GM21717 (cell line): ENCODE measurements around the gene ZNF446.
"Not testable (repeated sequence)": the region's sequence is repeated elsewhere in the genome, so short reads cannot be mapped to it uniquely, and the experiment has no call there.

Experiments used
- ATAC-seq: cut with Tn5 transposase; IDR thresholded peaks from one replicate; pipeline ENCODE4 v1.9.1; 2021; ENCODE audit warnings: mild to moderate bottlenecking, moderate library complexity; ENCODE audit not compliant: unreplicated experiment

The ZNF446 gene

DNA sequence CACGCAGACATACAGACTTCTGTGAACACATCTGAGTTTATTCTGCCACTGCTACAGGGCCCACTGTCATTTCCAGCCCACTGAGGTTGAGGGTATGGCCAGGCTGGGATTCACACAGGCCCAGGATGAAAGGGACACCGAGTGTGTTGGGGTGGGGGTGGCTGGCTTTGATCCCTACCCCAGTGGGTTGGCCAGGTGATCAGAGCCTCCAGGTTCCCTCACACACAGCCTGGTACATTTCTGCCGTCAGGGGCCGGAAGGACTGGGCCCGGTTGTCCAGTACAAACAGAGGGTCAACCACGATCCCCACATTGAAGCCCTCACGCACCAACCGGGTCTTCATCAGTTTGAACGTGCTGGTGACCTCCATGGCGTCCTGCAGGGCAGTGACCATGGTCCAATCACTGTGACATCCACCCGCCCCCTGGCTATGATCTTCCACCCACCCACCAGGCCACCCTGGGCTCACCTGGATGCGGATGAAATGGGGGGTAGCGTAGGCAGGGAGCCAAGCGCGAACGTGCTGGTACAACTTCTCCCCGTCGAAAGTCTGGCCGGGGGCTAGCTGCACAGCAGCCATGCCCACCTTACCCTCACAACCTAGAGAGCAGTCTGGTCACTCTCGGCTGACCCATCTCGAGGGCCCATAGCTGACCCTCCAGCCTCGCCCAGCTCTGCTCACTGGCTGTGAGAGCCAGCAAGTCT, 22.3 kb downstream of the ZNF446 start:
- ATAC-seq, result peak; percentile 15

DNA sequence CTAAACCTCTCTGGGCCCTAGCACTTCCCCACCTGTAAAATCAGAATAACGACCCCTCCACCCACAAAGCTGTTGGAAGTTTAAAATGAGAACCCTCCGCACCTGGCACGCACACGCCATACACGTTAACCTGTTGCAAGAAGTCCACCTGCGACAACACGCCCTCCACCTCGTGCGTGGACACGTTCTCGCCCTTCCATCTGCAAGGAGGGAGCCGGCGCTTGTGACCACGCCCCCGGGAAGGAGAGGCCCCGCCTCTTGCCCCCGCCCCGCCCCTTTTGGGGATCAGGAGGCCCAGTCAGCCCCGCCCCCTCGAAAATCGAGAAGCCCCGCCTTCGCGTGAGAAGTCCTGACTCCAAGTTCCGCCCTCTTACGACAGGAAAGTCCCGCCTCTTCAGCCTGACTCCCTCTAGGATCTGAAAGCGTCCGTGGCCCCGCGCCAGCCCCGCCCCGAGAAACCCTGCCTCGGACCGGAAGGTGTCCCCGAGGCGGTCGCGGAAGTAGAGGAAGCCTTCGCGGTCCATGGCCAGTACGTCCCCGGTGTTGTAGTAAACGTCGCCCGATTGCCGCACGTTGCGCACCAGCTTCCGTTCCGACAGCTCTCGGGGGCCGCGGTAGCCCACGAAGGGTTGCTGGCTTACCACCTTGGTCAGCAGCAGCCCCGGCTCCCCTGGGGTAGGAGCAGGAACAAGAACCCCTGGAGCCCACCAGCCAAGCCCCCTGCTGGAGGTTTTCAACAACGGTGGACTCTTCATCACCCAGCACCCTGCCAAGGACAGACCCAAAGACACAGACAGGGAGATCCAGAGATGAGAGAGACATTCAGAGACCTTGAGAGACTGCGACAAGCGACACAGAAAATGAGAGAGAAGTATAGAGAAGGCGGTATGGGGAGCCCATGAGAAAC, 23.1 kb downstream of the ZNF446 start:
- ATAC-seq, result peak; percentile 83

DNA sequence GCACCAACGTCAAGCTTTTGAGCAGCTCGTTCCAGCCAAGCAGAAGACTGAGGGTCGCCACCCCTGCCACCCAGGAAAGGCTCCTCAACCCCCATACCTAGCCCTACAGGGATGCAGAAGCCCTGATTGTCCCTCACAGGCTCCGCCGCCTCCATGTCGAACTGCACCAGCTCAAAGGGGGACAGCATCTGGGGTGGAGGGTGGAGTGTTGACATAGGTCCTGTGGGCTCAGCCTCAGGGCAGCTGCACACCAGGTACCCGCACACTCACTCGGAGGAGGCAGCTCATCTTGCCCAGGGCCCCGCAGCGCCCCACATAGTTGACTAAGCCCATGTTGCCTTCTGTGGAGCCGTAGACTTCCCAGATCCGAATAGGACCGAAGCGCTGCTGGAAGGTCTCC, 24.1 kb downstream of the ZNF446 start:
- no peak for ATAC-seq

DNA sequence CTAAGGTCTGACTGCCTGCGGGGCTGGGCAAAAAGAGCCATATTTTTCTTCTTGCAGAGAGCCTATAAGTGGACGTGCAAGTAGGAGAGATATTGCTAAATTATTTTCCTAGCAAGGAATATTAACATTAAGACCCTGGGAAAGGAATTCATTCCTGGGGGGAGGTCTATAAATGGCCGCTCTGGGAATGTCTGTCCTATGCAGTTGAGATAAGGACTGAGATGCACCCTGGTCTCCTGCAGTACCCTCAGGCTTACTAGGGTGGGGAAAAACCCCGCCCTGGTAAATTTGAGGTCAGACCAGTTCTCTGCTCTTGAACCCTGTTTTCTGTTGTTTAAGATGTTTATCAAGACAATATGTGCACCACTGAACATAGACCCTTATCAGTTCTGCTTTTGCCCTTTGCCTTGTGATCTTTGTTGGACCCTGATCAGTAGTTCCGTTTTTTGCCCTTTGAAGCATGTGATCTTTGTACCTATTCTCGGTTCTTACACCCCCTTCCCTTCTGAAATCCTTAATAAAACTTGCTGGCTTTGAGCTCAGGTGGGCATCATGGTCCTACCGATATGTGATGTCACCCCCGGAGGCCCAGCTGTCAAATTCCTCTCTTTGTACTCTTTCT, 31.6 kb downstream of the ZNF446 start:
- ATAC-seq, result not testable (repeated sequence)

DNA sequence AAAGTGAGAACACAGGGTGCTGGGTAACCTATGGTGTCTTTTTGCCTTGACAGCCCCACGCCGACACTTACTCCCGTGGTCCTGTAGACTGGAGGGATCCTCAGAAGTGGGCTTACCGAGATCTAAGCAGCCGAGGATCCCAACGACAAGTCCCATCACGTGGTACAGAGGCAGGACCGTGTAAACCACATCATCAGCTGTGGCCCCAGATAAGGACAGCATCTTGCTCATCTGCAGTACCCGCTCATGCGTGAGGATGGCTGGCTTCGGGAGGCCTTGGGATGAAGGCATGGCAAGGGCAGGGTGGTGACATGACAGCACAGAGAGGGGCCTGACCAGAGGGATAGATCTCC, 33.6 kb downstream of the ZNF446 start:
- ATAC-seq, result no peak

DNA sequence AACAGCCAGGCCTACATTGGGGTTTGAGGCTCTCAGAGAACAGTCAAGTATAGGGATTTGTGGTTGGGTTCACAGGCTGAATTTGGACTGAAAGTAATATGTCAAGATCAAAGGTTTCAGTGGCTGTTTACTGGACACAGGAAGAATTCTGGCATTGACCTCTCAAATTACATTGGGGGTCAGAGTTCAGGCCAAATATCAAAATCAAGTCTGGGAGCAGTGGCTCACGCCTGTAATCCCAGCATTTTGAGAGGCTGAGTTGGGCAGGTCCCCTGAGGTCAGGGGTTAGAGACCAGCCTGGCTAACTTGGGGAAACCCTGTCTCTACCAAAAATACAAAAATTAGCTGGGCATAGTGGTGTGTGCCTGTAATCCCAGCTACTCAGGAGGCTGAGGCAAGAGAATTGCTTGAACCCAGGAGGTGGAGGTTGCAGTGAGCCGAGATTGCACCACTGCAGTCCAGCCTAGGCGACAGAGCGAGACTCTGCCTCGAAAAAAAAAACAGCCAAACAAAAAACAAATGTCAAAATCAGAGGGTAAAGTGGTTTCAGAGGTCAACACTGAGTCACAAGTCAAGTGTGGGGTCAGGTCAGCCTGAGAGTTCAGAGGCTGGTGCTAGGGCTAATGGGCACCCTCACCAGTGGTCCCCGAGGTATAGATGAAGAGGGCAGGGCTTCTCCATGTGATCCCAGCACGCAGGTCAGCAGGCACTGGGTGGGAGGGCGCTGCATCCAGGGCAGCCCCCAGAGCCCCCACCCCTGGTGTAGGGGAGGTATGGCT, 34.1 kb downstream of the ZNF446 start:
- ATAC-seq, result no peak

DNA sequence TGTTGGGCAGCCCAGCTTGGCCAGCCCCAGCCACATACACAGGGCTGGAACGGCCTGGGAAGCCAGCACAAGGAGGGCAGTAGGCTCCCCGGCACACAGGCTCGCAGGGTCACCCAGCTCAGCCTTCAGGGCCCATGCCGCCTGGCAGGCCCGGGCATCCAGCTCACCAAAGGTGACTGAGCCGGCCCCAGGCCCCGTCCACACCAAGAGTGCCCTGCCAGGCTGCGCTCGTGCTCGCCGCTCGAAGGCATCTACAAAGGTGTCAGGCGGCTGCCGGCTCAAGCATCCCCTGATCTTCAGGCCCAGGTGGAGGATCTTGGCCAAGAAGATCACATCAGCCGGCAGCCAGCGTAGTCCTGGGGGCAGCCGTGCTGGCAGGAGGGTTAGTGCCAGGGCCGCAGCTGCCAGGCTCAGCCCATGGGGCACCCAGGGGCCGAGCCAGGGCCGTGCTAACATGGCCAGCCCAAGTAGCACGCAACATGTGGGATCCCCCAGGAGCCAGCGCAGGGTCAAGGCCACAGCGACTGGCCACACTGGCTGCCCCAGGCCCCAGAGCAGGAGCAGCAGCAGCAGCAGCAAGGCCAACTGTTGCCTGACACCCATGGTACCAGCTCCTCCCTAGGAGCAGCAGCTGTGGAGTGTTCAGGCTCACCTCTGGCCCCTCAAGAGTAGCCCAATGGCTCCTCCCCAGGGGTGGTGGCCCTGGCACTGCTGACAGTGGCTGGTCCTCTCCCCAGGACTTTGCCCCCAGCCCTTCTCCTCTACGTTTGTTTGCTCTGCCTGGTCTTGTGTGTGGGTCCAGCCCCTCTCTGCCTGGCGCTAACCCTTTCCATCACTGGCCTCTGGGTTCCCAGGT, 35.4 kb downstream of the ZNF446 start, which contains the start of gene SLC27A5:
Gene SLC27A5, minus strand, starts transcription at position 640 of the 856 bp plus-strand sequence. Its CDS starts 37 bp downstream, at position 603.
- ATAC-seq, result no peak

DNA sequence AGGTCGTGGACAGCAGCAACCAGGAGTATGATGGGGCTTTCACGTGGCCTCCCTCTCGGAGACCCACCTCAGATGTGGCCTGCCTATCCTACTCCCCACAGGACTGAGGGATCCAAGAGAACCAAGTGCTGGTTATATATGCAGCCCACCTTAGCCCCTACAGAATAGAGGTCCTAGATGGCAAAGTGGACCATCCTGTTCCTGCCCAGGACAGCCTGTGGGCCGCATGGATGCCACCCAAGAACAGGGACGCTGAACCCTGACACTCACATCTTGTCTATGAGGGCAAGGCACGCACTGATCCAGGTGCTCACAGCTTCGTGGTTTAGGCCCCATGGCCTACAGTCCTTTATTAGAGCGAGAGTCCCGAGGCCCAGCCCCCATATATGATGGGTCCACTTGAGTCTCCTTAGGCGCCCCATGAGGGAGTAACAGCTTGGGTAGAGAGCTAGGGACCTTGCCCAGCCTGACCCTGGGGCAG, 37.1 kb downstream of the ZNF446 start:
- no peak for ATAC-seq

DNA sequence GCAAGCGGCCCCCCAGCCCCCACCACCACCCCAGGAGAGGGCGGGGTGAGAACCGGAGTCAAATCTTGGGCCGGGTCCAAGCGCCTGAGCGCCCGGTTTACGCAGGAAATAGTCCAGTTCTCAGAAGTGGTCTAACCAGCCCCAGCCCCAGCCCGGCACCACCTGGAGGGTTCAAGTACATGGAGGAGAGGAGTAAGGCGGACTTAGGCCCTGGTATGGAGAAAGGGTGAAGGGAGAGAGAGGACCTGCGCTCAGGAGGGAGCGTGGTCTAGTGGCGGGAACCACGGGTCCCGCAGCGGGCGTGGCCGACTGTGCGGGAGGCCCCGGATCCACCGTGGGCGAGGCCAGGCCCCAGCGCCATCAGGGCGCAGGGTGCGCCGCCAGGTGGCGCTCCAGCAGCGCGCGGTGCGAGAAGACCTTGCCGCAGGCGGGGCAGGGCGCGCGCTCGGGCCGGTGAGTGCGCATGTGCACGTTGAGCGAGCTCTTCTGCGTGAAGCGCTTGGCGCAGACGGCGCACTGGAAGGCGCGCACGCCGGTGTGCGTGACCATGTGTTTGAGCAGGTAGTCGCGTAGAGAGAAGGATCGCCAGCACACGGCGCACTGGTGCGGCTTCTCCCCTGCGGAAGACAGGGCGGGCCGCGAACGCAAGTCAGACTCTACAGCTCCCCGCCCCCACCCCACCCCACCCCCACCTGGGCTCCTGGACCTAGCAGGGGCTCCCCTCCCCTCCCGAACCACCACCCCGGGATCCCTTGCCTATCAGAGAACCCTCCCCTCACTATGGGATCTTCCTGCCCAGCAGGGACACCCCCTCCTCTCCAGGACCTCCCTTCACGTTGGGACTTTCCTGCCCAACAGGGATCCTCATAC, 37.8 kb downstream of the ZNF446 start:
- peak; percentile 43 for ATAC-seq

DNA sequence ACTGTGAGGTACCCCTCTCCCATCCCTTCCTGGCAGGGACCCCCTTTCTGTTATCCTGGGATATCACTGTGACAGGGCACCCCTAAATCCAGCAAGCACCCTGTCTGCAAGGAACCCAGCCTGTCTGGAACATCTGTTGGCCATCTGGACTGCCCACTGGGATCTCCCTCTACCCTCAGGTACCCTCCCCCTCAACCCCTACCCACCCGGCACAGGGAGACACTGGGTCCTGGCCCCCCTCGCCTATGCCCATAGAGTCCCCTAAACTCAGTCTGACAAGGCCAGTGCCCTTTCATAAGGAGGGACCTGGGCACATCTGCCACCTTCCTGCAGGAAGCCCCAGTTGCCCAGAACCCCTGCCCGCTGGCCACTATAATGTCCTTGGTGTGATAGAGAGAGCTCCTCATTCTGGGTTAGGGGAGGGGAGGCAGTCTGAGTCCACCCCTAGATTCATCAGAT, 38.4 kb downstream of the ZNF446 start:
- ATAC-seq, result no peak

DNA sequence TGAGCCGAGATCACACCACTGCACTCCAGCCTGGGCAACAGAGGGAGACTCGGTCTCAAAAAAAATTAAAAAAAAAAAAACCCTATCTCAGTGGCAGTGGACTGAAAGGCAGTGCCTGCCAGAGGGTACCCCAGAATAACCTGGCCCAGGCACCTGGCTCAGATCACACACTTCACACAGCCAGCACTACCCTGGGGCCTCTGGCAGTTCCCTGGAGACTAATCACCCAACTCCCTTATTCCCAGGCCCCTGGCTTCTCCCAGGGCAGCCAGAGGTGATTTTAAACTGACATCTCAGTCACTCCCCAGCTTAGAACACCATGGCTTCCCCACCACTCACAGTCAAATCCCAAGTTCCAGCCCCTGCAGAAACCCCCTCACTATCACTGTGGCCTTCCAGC, 39.1 kb downstream of the ZNF446 start:
- ATAC-seq, result no peak

DNA sequence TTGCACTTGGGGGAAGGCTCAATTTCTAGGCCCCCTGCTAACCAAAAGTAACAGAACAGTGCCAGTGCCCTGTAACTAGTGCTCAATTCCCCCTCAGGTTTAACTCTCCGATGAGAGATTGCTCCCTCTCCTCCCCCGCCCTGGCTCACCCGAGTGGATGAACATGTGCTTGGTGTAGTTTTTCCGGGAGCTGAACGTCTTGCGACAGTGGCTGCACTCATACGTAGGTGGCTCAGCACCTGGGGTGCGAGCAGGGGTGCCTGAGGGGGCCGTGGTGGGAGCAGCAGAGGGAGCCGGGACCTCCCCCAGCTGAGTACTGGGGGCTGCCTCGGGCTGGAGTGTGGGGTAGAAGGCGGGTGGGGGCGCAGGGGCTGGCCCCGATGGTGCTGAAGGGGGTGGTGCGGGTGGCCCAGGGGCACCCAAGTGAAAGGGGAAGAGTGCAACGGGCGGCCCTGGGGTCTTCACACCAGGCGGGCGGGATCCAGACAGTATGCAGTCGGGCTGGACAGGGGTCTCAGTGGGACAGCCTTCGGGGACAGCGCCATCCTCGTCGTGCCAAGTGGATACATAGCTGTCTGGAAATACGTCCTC, 40.2 kb downstream of the ZNF446 start:
- no peak for ATAC-seq

DNA sequence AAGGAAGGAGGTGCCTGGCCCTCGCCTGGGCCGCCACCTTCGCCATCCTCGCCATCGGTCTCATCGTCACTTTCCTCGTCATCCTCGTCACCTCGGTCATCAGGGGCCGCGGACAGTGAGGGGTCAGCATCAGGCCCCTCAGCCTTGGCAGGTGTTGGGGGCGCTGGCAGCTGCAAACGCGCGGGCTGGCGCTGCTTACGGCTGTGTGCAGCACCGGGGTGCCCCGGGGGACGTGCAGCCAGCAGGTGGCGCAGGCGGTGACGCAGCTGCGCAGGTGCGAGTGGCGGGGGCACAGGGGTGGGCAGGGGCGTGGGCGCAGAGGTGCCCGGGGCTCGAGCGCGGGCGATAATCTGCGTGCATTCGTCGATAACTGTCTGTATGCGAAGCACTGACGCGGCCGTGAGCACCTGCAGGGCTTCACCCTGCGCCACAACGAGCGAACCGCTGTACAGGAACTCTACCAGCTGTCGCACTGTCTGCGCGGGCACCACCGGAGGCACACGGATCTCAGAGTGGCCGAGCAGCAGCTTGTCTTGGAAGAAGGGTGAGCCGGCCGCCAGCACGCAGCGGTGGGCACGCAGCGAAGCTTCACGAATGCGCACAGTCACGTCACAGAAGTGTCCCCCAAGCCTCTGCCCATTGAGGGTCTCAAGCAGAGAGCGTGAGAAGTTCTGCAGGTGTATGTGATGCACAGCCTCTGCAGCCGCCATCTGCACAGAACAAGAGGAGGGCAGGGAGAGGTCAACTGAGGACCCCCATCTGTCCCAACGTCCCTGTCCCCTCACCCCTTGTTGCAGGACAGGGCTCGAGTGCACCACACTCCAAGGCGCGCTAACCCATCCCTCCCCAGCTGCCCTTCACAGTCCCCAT, 41.0 kb downstream of the ZNF446 start:
- no peak for ATAC-seq

DNA sequence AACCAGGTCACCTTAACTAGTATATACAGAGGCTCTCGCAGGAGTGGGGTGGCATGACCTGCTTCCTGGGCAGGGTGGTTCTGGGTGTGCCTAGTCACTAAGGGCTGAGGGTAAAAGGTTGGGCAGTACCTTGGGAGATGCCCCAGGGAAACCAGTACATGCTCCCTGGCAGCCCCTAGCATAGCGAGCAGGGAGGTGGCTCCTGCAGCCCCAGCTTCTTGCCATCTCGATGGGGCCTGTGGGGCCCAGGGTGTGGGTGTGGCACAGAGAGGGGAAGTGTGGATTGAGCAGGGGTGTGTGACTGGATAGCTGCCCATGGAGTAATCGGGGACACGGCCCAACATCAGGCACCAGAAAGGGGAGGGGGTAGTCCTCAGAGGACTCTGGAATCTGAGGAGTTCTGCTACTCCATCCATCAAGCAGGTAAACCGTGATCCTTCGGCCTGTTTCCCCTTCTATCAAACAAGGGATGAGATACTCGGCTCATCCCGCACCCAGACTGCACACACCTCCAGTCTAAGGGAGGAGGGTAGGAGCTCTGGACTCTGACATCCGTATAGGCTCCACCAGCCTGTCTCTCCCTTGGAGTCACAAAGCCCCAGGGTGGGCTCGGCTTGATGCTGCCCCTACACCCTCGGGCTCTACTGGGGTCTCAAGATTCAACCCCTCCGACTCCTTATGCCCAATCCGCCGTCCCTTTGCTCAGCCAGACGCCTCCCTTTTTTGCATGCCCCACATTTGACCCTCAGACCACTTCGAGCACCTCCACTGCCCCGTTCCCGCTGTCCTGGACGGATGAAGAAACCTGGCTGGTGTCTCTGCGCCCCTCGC, 42.3 kb downstream of the ZNF446 start:
- ATAC-seq, result no peak

DNA sequence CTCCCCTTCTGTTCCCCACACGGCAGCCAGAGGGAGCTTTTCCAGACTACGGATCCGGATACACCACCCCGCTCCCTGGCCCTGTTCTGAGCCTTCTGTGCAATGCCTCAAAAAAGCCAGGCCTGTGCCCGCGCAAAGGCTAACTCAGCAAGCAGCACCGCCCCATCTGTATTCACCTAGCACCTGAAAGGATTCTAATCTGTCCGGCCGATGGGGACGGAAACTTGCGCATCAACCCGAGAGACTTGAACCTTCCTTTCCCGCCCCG, 42.9 kb downstream of the ZNF446 start:
- no peak for ATAC-seq

DNA sequence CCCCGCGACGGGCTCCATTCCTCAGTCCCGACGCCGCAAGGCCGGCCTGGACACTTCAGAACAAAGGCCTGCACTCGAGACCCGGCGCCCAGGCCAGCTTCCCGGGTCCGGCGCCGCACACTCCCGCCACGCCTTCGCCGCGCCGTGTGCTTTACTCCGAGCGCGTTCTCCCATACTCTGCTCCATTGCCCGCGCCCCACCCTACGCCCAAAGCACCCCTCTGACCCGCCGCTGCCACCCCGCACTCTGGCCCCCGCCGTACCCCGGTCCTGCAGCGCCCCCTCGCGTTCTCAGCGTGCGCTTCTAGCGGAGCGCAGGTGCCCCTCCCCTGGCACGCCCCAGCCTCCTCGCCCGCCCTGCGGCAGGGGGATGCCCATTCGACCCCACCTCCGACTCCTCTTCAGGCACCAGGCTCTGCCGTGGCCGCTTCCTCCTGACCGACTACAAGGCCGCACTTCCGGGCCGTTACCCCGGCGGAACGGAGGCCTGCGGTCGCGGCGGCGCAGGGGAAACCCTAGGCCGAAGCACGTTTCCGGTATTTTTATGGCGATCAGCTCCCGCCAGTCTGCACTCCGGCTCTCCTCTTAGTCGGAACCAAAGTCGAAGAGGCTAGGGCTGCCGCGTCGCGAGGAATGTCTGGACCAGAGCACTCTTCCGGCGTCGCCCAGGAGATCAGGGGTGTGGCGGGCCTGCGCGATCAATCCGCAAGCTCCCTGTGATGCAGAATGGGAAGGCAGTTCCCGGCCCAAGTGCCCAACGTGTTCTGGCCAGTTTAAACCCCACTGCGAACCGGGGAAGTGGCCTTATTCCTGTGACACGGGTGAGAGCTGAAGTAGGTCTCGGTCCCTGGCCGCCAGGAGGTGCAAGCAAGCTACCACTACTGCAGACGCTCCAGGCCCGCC, 43.5 kb downstream of the ZNF446 start, which contains the start of gene ZBTB45:
Gene ZBTB45, minus strand, starts transcription at position 456 of the 902 bp plus-strand sequence. CDS start 2,137 bp downstream, outside the sequence.
- peak; percentile 70 for ATAC-seq
